ENCODE results near the gene CCDC116.
"Not testable (repeated sequence)": the region's sequence is repeated elsewhere in the genome, so short reads cannot be mapped to it uniquely, and the experiment has no call there.

CCDC116 gene

DNA sequence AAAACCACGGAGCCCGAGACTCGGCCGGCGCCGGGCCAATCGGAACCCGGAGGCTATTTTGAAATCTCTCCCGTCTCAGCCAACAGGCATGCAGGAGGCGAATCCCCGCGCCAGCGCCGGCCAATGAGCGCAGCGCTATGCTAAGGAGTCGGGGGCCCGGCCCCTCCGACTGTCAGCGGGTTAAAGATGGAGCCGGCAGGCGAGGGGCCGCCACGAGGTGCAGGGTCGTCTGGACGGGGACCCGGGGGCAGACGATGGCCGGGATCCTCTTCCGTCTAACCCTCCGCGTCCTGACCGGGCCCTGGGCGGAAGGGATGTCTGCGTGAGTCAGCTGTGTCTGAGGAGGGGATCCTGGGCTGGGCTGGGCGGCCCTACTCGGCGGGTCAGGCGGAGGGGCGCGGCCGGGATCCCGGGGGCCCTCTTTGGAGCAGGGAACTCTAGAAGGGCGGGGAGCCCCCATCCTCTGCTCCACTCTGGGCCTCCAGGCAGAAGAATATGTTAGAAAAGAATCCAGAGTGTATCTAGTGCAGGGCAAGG is 19.5 kb downstream of the CCDC116 start:
- peak; percentile 86 for DNase-seq (ENCODE audit: low spot score)

DNA sequence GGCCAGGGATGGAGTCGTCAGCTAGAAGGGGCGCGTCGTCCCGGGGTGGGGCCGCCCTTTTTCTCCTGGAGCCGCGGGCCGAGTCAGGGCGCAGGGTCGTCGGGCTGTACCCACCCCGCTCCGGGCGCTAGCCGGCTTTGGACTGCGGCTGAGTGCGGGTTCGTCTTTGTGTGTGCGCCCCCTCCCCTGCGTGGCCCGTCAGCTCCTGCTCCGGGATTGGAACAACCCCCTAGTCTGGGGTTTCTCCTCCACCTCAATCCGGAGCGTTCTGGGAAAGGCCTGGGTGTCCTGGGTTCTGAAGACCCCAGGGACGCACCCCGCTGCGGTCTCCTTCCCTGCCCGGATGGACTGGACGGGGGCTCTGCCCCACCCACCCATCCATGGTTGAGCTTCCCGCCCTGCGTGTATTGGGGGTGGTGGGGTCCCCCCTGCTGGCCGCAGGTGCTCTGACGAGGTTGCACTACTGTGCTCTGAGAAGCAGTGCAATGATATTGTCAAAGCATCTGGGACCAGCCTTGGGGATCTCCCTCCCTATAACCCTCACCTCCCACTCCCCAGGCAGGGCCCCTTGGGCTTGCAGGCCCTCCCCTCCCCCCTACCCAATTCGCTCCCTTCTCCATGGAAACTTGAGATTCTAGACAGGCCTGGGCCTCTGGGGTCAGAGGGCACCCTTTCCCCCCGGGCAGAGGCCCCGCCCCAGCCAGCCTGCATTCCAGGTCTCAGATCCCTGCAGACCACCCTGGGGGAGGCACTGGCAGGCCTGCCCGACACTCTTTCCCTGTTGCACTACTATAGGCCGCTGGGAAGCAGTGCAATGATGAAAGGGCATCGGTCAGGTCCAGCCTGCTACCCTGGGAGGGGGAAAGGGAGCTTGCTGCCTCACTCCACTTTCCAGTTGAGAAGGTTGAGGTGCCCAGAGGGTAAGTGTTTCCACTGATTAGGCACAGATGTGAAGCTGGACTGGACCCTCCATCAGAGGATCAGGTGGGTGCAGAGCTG is 20.3 kb downstream of the CCDC116 start:
- no peak for DNase-seq (ENCODE audit: low spot score)

DNA sequence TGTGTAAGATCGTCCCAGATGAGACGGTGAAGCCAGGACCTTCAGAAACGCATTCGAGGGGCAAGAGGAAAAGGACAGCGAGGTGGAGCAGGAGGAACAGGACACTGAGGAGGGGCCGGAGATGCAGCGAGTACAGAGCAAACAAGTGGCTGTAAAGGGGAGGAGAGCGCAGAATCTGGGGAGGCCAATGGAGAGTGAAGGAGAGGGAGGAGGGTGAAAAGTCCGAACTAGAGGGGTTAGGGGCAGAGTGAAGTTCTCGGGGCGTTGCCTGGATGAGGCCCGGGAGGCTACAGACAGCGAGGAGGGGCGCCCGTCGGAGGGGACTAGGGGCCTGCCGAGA is 24.4 kb downstream of the CCDC116 start:
- peak; percentile 27 for DNase-seq (ENCODE audit: low spot score)

DNA sequence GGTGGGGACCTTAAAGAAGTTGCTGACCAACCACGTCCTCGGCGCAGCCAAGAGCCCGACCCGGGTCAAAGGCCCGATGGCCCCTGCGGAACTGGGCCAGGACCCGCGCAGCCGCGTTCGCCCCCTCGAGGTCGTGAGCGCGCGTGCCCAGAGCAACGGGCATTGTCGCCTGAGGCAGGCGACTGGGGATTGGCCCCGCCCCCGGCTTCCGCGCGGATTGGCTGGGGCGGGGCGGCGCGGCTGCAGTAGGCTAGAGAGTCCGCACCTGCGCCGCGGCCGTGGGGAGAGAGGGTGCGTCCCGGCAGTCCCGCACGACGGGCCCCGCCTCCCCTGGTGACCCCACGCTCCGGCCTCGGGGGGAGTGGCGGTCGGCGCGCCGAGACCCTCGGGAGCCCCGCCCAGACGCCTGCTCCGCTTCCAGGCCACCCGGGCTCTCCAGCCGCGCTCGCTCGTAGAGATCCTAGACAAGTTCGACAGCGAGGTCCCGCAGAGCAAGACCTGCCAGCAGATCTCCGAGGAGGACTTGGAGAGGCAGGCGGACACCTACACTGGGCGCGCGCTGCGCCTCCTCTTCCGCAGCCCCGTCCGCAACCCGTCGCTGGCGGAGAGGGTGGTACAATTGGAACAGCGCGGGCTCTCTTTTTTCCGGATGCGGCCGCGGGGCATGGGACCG is 24.9 kb downstream of the CCDC116 start:
- DNase-seq (ENCODE audit: low spot score): peak; percentile 56

DNA sequence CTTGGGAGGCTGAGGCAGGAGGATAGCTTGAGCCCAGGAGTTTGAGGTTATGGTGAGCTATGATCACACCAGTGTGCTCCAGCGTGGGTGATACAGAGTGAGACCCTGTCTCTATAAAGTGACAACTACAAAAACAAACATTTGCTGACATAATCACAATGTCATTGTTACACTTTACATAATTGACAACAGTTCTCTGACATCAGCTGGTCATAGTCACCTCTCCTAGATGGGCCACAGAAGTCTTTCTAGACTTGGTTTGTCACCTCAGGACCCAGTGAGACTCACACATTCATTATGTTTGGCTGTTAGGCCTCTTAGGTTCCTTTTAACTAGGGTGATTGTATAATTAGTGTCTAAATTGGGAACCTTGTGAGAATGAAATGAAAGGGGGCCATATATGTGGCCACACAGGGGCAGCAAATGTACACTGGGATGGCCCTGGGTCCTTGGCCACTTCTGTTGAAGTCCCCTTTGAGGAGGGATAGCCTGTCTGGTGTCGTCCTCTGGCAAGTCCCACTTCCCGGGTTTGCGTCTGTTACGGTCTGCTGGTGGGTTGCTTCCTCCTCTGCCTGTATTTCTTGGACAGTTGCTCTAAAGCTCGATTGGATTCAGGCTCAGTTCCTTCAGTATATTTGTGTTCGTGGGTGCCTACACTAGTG is 27.4 kb downstream of the CCDC116 start:
- no peak for DNase-seq (ENCODE audit: low spot score)

DNA sequence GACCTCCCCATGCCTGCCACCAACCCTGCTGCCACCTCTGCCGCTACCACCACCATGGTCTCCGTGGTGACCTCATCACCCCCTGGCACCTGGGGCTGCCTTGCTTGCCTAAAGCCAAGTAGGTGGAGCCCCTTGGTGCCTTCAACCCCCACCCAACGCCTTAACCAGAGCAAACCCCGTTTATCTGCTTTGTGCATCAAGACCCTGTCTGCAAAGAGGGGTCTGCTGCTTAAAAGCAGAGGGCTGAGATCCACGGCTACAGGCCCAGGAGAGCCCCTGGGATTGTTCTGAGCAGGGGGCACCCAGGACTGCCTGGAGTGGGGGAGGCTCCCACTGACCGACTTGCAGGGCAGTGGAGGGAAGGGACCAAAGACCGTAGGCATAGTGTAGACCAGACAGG is 28.3 kb downstream of the CCDC116 start:
- no peak for DNase-seq (ENCODE audit: low spot score)

DNA sequence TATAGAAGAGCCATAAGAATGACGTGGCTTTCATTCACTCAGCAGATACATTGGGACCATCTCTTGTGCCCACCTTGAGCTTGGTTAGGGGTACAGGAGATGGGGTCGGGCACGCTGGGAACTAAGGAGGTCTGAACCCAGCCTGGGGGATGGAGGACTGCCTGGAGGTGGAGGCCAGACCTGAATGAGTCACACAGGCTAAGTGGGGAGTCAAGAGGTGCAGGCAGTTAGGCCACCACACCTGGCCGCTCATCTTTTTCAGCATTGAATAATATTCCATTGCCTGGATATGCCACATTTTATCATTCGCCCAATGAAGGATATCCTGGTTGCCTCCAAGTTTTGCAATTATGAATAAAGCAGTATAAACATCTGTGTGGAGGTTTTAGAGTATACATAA is 29.4 kb downstream of the CCDC116 start:
- no peak for DNase-seq (ENCODE audit: low spot score)

DNA sequence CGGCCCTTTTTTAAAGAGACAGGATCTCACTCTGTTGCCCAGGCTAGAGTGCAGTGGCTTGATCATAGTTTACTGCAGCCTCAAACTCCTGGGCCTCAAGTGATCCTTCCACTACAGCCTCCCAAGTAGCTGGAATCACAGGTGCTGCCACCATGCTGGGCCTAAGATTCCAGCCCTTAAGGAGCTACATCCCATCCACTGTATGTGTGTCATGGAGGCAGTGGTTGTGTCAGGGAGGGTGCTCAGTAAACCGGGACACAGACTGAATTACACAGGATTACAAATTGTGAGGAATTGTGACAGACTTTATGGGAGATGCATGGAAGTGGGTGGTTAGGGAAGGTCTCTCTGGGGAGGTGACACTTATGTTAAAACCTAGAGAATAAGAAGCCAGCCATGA is 31.2 kb downstream of the CCDC116 start:
- no peak for DNase-seq (ENCODE audit: low spot score)

DNA sequence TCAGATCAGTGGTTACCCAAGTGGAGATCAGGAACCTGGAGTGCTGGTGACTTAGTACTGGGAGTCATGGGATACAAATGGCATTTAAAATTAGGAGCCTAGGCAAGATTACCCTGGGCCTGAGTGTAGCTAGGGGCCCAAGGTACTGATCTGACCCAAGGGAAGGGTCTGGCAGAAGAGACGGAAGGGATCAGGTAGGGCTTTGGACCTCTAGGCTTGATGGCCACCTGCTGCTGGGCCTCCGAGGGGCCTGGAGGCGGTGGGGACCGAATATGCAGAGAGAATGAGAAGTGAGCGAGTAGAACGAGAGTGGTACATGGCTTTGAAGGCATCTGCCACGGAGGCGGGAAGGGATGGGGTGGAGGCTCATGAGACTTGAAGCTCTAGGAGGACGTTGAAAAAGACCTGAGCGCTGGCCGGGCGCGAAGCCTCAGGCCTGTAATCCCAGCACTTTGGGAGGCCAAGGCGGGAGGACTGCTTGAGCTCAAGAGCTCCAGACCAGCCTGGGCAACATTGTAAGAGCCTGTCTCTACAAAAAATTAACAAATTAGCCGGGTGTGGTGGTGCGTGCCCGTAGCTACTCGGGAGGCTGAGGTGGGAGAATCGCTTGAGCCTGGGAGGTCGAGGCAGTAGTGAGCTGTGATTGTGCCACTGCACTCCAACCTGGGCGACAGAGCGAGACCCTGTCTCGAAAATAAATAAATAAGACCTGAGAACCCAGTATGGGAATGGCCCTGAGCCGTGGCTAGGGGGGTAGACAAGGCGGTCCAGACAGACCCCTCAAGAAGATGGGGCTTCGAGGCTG is 32.7 kb downstream of the CCDC116 start:
- no peak for DNase-seq (ENCODE audit: low spot score)

DNA sequence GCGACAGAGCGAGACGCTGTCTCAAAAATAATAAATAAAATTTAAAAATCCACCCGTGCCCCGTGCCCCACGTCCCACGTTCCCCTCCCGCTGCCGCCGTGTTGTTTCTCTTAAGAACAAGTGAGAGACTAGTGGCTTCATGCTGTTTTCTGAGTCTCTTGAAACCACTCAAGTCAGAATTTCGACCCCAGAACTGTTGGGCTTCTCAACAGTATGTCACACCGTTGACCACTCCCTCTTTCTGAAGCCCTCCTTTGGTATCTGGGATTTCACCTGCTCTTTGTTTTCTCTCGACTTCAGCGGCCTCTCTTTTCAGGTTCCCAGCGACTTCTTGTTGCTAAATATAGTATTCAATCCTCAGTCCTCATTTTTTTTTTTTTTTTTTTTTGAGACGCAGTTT is 34.2 kb downstream of the CCDC116 start:
- DNase-seq (ENCODE audit: low spot score): no peak

DNA sequence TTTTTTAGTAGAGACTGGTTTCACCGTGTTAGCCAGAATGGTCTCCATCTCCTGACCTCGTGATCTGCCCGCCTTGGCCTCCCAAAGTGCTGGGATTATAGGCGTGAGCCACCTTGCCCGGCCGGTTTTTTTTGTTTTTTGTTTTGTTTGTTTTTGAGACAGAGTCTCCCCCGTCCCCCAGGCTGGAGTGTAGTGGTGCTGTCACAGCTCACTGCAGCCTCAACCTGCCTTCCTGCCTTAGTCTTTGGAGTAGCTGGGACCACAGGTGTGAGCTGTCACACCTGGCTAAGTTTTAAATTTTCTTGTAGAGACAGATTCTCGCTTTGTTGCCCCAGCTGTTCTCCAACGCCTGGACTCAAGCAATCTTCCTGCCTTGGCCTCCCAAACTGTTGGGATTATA is 36.5 kb downstream of the CCDC116 start:
- no peak for DNase-seq (ENCODE audit: low spot score)

DNA sequence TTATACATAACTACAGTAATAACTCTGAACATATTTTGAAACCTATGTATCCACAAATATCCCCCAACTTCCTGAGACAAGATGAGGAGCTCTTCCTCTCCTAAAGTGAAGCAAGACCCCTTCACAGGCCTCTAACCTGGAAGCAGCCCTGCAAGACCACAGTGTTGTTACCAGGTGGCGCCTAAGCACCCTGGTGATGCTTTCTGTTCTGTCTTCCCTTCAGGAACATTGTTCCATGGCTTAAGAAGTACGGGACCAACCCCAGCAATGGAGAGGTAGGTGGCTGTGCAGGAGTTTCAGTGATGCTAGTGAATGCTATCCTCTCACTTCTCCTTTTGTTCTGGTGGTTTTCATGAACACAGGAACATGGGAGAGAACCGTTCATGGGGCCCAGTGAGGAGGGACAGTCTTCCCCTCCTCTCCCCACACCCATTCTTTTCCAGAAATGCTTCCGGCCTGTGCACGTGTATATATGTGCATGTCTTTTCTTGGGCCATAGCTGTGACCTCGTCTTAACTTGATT is 39.6 kb downstream of the CCDC116 start:
- DNase-seq (ENCODE audit: low spot score): no peak

DNA sequence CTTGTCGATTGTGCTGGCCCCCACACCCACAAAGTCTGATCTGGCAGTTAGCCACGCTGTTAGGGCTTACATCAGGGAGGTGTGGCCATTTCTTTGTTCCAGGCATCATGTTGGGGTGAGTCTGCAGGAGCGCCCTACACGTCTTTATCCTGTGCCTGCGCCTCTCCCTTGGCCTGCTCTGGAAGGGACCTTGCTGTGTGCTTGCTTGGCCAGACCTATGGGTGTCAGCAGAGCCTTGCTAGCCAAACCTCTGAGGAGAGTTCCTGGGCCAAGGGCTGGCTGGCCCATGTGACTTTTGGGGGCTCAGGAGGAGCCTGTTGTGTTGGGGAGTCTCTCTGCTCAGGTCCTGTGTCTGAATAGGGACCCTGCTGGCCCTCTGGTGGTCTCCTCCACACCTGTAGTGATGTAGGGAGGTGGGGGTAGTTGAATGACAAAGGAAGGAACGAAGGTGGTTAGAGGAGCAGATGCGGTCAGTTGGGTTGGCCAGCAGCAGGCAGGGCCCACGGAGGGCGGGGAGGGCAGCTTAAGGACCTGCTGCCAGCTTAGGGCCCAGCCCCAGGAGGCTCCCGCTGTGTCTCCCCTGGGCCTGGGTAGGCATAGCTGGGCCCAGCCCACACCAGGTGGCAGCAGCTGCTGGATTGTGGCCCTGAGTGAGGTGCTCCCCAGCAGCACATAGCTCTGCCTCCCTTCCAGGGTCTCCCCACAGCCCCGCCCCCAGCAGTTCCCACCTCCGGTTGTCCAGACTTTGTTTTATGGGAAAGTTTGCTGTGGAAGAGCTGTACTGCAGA is 41.2 kb downstream of the CCDC116 start:
- no peak for DNase-seq (ENCODE audit: low spot score)

DNA sequence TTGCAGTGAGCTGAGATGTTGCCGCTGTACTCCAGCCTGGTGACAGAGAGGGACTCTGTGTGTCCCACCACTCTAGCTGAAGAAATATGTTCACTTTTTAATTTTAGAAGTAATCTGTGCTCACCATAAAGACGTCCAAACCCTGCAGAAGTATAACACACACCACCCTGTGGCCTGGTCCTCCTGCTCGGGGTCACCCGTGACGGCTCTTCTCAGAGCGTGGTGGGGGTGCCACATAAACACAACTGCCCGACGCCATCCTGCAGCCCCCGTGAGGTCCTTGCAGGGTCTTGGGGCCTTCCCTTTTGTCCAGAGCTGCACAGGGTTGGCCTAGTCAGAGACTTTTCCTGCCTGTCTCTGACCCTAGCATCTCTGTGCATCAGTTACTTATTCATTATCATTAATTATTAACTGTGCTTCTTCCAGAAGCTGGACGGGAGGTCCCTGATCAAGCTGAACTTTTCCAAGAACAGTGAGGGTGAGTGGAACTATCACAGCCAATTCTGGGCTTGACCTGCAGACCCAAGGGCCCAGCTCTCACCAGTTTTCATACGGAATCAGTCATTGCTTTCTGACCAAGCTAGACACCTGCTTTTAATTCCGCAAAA is 42.2 kb downstream of the CCDC116 start:
- no peak for DNase-seq (ENCODE audit: low spot score)

DNA sequence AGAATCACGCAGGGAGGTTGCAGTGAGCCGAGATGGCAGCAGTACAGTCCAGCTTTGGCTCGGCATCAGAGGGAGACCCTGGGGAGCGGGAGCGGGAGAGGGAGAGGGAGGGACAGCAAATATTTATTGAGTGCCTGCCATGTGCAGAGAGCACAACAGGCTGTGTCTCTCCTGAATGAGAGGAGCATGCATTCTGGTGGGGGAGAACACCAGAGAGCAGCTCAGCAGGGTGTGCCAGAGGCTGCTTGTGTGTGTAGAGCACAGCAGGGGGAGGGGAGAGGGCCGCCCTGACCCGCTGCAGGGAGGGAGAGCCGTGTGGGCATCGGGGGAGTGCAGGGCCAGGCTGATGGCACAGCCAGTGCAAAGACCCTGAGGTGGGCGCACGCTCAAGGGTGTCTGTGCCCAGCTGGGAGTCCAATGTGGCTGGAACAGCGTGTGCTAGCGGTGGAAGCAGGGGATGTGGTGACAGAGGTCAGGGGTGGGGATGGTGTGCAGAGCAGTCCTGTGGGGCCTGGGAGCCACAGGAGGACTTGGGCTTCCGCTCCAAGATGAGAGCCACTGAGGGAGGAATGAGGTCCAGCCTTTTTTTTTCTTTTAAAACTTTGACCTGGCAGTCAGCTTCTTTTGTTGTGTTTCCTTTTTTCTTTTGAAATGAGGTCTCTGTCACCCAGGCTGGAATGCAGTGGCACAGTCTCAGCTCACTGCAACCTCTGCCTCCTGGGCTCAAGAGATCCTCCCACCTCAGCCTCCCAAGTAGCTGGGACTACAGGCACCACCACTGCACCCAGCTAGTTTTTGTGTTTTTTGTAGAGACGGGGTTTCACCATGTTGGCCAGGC is 45.3 kb downstream of the CCDC116 start:
- DNase-seq (ENCODE audit: low spot score): no peak

DNA sequence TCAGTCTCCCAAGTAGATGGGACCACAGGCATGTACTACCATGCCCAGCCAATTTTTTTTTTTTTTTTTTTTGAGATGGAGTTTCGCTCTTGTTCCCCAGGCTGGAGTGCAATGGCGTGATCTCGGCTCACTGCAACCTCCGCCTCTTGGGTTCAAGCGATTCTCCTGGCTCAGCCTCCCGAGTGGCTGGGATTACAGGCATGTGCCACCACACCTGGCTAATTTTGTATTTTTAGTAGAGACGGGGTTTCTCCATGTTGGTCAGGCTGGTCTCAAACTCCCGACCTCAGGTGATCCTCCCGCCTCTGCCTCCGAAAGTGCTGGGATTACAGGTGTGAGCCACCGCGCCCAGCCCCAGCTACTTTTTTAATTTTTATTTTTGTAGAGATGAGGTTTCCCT is 46.3 kb downstream of the CCDC116 start:
- DNase-seq (ENCODE audit: low spot score): not testable (repeated sequence)

DNA sequence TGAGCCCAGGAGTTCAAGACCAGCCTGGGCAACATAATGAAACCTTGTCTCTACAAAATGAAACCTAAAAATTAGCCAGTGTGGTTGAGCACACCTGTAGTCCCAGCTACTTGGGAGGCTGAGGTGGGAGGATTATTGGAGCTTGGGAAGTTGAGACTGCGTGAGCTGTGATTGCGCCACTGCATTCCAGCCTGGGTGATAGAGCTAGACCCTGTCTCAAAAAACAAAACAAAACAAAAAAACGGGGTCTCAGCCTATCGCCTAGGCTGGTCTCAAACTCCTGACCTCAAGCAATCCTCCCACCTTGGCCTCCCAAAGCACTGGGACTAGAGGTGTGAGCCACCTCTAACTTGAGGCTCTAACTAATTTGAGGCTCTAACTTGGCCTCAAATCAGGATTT is 46.8 kb downstream of the CCDC116 start:
- no peak for DNase-seq (ENCODE audit: low spot score)

DNA sequence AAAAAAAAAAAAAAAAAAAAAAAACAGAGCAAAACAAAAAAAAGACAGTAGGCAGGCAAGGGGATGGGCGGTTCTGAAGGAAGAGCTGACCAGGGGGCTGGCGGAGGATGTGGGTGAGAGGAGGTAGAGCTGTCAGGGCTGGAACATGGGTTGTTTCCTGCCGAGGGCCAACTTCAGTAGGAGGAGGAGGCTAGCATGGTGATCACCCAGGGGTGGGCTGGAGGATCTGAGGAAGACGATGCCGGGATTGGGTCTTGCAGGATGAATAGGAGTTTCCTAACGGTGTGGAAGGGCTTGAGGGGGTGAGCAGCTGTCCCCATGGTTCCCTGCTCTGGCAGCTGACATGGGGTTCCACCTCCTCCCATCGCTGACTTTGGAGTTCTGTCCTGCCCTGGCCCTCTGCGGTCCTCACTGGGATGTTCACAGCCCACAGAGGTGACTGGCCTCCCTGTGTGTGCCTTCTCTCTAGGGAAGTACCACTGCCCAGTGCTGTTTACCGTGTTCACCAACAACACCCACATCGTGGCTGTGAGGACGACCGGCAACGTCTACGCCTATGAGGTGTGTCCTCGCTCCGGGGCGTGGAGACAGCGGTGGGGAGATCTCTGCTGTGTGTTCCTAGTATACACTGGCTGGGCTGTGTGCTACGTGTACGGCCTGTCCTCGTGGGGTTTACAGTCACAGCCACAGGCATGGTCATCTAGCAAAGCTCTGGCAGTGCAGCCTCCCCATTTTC is 48.4 kb downstream of the CCDC116 start:
- DNase-seq (ENCODE audit: low spot score): no peak

Data from cerebellar cortex (tissue), 1 donor.